ENCODE data around the gene SMCO1.

The SMCO1 gene

DNA sequence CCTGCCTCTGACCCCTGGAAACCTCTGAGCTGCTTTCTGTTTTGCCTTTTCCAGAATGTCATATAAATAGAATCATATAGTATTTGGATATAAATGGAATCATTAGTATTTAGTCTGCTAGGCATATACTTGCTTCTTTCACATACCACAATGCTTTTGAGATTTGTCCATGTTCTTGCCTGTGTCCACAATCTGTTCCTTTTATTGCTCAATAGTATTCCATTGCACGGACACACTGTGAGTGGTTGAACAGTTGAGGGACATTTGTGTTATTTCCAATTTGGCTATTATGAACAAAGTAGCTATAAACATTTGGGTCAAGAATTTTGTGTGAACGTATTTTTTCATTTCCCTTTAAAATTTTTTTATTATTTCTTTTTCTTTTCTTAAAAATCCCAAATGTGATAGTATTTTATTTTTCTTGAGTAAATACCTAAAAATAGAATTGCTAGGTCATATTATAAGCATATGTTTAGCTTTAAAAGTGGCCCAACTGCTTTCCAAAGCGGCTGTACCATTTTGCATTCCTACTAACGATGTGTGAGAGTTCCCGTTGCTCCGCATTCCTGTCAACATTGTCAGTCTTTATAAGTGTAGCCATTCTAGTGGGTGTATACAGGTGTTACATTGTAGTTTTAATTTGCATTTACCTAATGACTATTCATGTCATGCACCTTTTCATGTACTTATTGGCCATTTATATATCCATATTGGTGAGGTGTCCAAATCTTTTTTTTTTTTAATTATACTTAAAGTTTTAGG lies 26.7 kb upstream of the SMCO1 start:
- TF ChIP-seq, protein P1, sequence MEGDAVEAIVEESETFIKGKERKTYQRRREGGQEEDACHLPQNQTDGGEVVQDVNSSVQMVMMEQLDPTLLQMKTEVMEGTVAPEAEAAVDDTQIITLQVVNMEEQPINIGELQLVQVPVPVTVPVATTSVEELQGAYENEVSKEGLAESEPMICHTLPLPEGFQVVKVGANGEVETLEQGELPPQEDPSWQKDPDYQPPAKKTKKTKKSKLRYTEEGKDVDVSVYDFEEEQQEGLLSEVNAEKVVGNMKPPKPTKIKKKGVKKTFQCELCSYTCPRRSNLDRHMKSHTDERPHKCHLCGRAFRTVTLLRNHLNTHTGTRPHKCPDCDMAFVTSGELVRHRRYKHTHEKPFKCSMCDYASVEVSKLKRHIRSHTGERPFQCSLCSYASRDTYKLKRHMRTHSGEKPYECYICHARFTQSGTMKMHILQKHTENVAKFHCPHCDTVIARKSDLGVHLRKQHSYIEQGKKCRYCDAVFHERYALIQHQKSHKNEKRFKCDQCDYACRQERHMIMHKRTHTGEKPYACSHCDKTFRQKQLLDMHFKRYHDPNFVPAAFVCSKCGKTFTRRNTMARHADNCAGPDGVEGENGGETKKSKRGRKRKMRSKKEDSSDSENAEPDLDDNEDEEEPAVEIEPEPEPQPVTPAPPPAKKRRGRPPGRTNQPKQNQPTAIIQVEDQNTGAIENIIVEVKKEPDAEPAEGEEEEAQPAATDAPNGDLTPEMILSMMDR (IDR thresholded peaks at IDR 0.05; ENCODE audit: low read depth, low read length) = no peak
- H3K4me3 ChIP-seq (ENCODE audit: low read depth, low read length) = no peak overlapping the region
- in situ Hi-C loops (cut with HindIII; ENCODE audit: low sequenced_read_pairs) = no loop called here
- DNase-seq (ENCODE audit: low read depth, low spot score) = no peak

DNA sequence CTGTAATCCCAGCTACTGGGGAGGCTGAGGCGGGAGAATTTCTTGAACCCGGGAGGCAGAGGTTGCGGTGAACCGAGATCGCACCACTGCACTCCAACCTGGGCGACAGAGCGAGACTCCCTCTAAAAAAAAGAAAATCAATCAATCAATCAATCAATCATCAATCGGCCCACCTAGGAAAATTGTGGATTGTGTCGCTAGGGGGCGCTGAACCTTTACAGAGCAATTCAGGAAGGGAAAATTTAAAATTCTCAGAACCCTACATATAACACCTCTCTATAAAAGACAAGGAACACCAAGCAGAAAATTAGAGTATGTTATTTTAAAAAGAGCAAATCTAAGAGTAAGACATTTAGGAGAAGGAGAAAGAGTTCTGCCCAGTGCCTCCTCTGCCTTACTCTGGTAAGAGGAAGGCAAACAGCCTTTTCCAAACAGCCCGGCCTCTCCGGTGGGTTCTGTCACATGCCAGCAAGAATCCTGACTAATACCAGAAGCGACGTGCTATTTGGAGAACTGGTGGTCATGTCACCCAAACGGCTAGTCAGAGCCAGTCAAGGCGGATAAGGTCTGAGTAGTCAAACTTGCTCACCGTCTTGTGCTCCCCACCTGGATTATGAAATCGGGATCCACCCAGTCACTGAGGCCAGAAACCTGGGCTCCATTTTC lies 22.3 kb upstream of the SMCO1 start:
- TF ChIP-seq, protein P1 (IDR thresholded peaks at IDR 0.05; ENCODE audit: low read depth, low read length) = peak; percentile 63

DNA sequence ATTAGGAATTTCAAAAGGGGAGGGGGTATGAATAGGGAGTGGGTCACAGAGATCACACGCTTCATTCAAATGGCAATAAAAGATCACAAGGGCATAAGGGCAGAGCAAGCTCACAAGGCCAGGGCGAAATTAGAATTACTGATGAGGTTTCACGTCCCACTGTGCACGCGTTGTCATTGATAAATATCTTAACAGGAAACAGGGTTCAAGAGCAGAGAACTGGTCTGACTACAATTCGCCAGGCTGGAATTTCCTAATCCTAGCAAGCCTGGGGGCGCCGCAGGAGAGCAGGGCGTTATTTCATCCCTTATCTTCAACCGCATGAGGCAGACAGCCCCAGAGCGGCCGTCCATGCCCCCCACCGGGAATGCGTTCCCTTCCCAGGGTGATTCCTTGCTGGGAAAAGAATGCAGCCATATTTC lies 18.1 kb upstream of the SMCO1 start:
- no peak overlapping the region for H3K4me3 ChIP-seq (ENCODE audit: low read depth, low read length)
- TF ChIP-seq, protein P1 (IDR thresholded peaks at IDR 0.05; ENCODE audit: low read depth, low read length) = no peak
- peak; percentile 28 for DNase-seq (ENCODE audit: low read depth, low spot score)
- in situ Hi-C loops (cut with HindIII; ENCODE audit: low sequenced_read_pairs) = no loop called here

More for the DNA sequence above, 22.3 kb upstream of the SMCO1 start:
- no peak for DNase-seq (ENCODE audit: low read depth, low spot score)
- H3K4me3 ChIP-seq (ENCODE audit: low read depth, low read length) = no peak overlapping the region
- in situ Hi-C loops (cut with HindIII; ENCODE audit: low sequenced_read_pairs) = no loop called here

DNA sequence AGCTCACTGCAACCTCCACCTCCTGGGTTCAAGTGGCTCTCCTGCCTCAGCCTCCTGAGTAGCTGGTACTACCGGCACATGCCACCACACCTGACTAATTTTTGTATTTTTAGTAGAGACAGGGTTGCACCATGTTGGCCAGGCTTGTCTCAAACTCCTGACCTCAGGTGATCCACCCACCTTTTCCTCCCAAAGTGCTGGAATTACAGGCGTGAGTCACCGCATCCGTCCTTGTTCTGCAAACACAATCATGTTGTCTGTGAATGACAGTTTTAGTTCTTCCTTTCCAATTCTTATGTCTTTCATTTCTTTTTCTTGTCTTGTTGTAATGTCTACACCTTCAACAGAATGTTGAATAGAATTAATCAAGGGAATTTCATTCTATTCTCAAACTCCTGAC lies 16.3 kb upstream of the SMCO1 start:
- TF ChIP-seq, protein P1 (IDR thresholded peaks at IDR 0.05; ENCODE audit: low read depth, low read length) = no peak
- in situ Hi-C loops (cut with HindIII; ENCODE audit: low sequenced_read_pairs) = no loop called here
- no peak overlapping the region for H3K4me3 ChIP-seq (ENCODE audit: low read depth, low read length)
- no peak for DNase-seq (ENCODE audit: low read depth, low spot score)

DNA sequence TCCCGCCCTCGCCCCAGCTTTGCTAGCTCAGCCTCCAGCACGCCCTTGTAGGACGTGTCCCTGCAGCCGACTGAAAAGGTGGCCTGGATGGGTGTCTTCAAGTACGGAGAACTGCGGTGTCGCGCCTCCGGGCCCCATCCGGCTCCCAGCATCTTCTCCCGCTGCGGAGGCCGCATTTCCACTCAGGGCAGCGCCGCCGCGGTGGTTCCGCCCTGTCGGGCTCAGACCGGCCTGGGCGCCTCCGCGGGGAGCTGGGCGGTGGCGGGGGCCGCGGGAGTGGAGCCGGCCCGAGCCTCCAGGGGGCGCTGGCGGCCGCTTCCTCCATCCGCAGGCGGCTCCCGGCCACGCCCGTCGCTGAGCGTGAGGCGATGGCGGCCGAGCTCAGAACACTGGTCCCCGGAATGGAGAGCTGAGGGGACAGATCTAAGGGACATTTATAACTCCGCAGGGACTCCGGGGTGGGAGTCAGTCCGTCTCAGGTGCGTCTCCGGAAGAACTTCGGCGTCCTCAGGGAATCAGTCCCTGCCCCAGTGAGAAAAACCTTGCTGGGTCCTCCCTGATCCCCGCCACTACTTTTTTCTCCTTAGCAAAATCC lies 13.6 kb upstream of the SMCO1 start:
- DNase-seq (ENCODE audit: low read depth, low spot score) = peak; percentile 53
- in situ Hi-C loops (cut with HindIII; ENCODE audit: low sequenced_read_pairs) = no loop called here
- H3K4me3 ChIP-seq (ENCODE audit: low read depth, low read length) = peak overlapping the region; percentile 43
- TF ChIP-seq, protein P1 (IDR thresholded peaks at IDR 0.05; ENCODE audit: low read depth, low read length) = peak; percentile 62

DNA sequence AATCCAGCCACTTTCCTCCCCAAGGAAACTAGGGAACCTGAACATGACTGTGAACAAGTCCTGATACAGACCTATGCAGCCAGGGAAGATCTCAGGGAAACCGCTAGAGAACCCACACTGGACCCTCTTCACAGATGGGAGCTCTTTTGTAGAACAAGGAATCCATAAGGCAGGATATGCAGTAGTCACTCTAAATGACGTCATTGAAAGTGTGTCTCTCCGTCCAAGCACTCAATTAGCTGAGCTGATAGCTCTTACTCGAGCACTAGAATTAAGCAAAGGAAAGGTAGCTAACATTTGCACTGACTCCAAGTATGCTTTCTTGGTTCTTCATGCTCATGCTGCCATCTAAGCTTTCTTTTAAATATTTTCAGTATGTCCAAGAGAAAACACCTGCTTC lies 10.0 kb upstream of the SMCO1 start:
- TF ChIP-seq, protein P1 (IDR thresholded peaks at IDR 0.05; ENCODE audit: low read depth, low read length) = no peak
- no peak for DNase-seq (ENCODE audit: low read depth, low spot score)
- in situ Hi-C loops (cut with HindIII; ENCODE audit: low sequenced_read_pairs) = no loop called here
- H3K4me3 ChIP-seq (ENCODE audit: low read depth, low read length) = no peak overlapping the region
